ENCODE results near the gene ORM2. TPM values are rescaled to one million over a fixed set of nuclear protein-coding genes. Genes with fewer than 3 reads are reported as not detected.

Gene ORM2
- total and polyA plus RNA-seq, 8 donors, result 1.2 to 17.1 (median 3.4) TPM; not detected in 4

DNA sequence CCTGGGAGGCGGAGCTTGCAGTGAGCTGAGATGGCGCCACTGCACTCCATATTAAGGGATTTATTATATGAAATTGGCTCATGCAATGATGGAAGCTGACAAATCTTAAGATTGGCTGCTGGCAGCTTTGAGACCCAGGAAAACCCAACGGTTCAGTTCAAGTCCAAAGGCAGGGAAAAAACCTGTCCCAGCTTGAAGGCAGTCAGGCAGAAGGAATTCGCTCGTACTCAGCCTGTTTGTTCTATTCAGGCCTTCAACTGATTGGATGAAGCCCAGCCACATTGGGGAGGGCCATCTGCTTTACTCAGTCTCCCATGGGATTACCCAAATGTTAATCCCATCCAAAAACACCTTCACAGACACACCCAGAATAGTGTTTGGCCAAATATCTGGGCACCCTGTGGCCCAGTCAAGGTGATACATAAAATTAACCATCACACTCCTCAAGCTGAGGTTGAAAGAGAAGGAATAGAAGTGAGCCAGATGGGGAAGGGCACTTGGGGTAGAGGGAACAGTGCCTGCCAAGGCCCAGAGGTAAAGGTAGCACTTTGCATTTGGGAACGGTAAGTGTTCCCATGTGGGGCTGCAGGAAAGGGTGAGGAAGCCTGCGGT lies 15.3 kb upstream of the ORM2 start:
- H3K36me3 ChIP-seq, result peaks cover 0 to 8% (median 4%) of the 10 kb centered on the region in 4 donors
- peaks cover 0 to 8% (median 2%) of the 10 kb centered on the region in 4 donors for H3K4me1 ChIP-seq
- peak overlapping the region in 1 of 5 donors; percentile 42 for H3K27ac ChIP-seq
- intact Hi-C loops (cut with DNase I; ENCODE audit: low total_unique reads), result no loop called here
- TF ChIP-seq POLR2A (IDR thresholded peaks at IDR 0.05) (no peak), EP300 (IDR thresholded peaks at IDR 0.05) (no peak), POLR2AphosphoS5 (IDR thresholded peaks at IDR 0.05) (no peak)
- TF ChIP-seq, protein P1, sequence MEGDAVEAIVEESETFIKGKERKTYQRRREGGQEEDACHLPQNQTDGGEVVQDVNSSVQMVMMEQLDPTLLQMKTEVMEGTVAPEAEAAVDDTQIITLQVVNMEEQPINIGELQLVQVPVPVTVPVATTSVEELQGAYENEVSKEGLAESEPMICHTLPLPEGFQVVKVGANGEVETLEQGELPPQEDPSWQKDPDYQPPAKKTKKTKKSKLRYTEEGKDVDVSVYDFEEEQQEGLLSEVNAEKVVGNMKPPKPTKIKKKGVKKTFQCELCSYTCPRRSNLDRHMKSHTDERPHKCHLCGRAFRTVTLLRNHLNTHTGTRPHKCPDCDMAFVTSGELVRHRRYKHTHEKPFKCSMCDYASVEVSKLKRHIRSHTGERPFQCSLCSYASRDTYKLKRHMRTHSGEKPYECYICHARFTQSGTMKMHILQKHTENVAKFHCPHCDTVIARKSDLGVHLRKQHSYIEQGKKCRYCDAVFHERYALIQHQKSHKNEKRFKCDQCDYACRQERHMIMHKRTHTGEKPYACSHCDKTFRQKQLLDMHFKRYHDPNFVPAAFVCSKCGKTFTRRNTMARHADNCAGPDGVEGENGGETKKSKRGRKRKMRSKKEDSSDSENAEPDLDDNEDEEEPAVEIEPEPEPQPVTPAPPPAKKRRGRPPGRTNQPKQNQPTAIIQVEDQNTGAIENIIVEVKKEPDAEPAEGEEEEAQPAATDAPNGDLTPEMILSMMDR (IDR thresholded peaks at IDR 0.05), result no peak
- no peaks in the 10 kb centered on the region for H3K27me3 ChIP-seq
- H3K9me3 ChIP-seq, result no peaks in the 10 kb centered on the region
- WGBS, 5 donors, result 81 to 90% (median 84%) methylated on average over 7 of the region's 7 CpGs
- peak in 1 of 2 donors; percentile 11 for DNase-seq
- no peak overlapping the region for H3K4me3 ChIP-seq

DNA sequence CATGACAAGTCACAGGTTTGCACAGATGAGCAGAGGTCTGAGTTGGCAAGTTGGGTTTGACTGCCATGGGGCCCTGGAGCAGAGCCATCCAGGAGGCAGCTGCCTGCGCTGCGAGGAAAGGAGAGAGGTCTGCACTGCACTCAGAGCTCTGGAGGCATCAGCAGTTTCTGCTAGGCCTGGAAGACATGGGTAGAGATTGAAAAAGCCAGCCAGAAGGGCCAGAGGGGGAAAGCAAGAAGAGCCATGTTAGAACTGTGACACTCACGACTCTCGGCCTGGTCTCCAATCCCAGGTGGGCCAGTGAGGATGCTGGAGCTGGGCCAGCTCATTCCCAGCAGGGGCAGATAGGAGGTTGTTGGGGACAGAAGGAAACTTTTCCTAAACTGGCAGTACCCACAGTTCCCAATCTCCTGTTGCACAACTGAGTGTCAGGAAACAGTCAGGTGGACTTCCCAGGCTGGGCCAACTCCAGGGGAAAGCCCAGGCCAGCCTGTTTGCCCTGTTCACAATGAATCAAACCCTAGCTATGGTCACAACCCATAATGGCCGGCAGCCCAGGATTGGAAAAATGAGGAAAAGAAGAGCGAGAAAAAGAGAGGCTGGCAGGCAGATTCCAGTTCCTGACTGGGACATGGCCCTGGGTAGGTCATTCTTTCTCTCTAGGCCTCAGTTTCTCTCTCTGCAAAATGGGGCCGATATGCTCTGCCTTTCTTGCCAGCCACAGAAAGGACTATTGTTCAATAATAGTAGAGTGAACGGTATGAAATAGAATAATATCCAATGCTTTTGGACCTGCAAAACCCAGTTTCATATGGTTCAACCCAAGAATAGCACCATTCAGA lies 14.6 kb upstream of the ORM2 start:
- Histone ChIP-seq H3K27me3 (no peaks in the 10 kb centered on the region), H3K9me3 (no peaks in the 10 kb centered on the region), H3K4me1 (peaks cover 0 to 8% (median 2%) of the 10 kb centered on the region in 4 donors), H3K36me3 (peaks cover 0 to 8% (median 3%) of the 10 kb centered on the region in 4 donors), H3K27ac (peak overlapping the region in 1 of 5 donors; percentile 42), H3K4me3 (no peak overlapping the region)
- no peak for TF ChIP-seq POLR2A (IDR thresholded peaks at IDR 0.05)
- TF ChIP-seq, protein P1 (IDR thresholded peaks at IDR 0.05), result no peak
- no peak for TF ChIP-seq POLR2AphosphoS5 (IDR thresholded peaks at IDR 0.05)
- no peak for TF ChIP-seq EP300 (IDR thresholded peaks at IDR 0.05)
- intact Hi-C loops (cut with DNase I; ENCODE audit: low total_unique reads), result no loop called here
- 72 to 89% (median 79%) methylated on average over 8 of the region's 8 CpGs for WGBS, 5 donors
- DNase-seq, result peak; percentile 11 to 51

DNA sequence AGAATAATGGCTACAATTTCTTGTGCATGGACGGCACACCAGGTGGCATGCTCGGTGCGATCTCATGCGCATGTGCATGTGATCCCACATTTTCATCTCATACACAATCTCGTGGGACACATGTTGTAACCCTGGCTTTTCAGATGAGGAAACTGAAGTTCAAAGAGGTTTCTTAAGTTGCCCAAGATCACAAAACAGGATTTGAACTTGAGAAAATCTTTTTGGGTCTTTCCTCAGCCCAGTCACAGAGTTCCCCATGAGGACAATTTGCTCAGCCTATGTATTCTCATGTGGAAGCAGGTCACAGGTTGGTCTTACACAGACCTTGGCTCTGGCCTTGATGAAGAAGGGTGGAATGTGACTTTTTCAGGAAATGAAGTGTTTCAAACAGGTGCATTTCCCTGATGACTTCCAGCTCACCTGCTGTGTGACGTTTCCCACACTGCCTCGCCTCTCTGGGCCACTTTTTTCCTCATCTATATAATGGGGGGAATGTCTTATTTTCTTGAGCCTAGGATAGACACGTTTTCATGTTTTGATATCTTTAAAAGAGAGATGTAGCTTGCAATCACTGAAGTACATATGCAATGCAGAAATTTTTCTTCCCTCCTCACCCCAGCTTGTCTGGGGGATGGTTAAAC lies 13.8 kb upstream of the ORM2 start:
- Histone ChIP-seq H3K9me3 (no peaks in the 10 kb centered on the region), H3K4me3 (no peak overlapping the region), H3K27me3 (no peaks in the 10 kb centered on the region), H3K36me3 (peaks cover 0 to 3% (median under 1%) of the 10 kb centered on the region in 4 donors), H3K4me1 (peaks cover 0 to 8% (median 2%) of the 10 kb centered on the region in 4 donors), H3K27ac (no peak overlapping the region)
- peak in 1 of 2 donors; percentile 4 for DNase-seq
- TF ChIP-seq EP300 (IDR thresholded peaks at IDR 0.05) (no peak), POLR2A (IDR thresholded peaks at IDR 0.05) (no peak), POLR2AphosphoS5 (IDR thresholded peaks at IDR 0.05) (no peak)
- TF ChIP-seq, protein P1 (IDR thresholded peaks at IDR 0.05), result no peak
- intact Hi-C loops (cut with DNase I; ENCODE audit: low total_unique reads), result no loop called here
- 78 to 92% (median 83%) methylated on average over 8 of the region's 8 CpGs for WGBS, 5 donors

DNA sequence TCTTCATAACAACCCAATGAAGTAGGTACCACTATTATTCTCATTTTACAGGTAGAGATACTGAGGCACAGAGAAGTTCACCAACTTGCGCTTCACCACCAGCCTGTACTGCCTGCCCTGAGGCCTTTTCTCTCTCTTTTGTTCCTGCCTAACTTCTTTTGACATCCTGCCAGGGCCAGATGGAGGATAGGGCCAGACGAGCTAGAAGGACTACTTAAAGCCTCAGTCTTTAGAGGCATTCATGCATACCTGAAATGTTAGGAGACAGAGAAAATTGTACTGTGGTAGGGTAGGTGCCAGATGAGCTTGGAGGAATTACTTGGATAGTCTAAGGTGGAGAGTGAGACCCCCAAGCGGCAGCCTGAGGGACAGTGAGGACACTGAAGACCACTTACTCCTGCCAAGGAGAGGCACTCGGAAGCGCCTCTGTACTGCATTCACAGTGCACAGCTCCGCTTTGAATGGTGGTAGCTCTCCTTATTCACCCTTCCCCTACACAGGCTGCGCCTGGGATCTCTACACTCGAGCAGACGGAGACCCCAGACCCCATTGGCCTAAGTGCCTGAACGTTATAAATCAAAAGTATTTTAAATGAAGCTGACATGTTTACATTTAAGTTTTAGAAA lies 13.0 kb upstream of the ORM2 start:
- TF ChIP-seq EP300 (IDR thresholded peaks at IDR 0.05), result no peak
- TF ChIP-seq POLR2A (IDR thresholded peaks at IDR 0.05), result no peak
- TF ChIP-seq, protein P1 (IDR thresholded peaks at IDR 0.05), result no peak
- no peak for TF ChIP-seq POLR2AphosphoS5 (IDR thresholded peaks at IDR 0.05)
- WGBS, 5 donors, result 68 to 74% (median 72%) methylated on average over 10 of the region's 10 CpGs

More for the DNA sequence above, 13.0 kb upstream of the ORM2 start:
- H3K4me3 ChIP-seq, result no peak overlapping the region
- H3K9me3 ChIP-seq, result no peaks in the 10 kb centered on the region
- H3K4me1 ChIP-seq, result peaks cover 0 to 8% (median 2%) of the 10 kb centered on the region in 4 donors
- intact Hi-C loops (cut with DNase I; ENCODE audit: low total_unique reads), result no loop called here
- H3K27ac ChIP-seq, result no peak overlapping the region
- no peaks in the 10 kb centered on the region for H3K27me3 ChIP-seq
- DNase-seq, result peak; percentile 11 to 18
- H3K36me3 ChIP-seq, result no peaks in the 10 kb centered on the region

Measured in stomach (tissue), 9 donors.